ENCODE data around the gene MLLT10.

DNA sequence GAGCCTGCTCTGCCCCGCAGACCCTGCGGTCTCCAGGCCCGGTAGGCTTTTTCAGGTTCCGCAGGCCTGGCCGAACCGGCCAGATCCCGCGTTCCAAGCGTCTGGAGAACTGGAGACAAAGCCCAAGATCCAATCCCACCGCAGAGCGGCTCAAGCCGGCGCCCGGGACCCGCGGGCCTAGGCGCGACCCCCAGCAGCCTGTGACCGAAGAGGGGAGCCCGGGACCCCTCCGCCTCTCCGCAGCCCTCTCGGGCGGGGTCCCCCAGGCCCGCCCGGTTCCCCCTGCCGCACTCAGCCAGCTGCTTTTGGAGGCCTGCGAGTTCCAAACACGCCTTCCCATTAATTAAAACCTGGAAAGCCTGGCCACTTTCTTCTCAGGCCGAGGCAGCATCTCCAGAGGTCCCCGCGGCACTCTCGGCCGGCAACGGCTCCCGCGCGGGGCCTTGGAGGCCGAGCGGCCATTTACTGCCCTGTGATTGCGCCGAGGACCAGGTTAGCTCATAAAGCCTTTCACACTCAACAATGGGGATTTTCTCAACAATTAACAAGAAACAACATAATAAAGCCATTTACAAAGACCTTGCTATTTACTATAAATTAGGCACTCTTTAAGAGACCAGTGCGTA is 25.2 kb upstream of the MLLT10 start:
- TF ChIP-seq CTCF (conservative IDR thresholded peaks at IDR 0.05) (no peak), EZH2 (IDR thresholded peaks at IDR 0.05; ENCODE audit: low read depth) (no peak)

Data from PC-9 (cell line).